Urothelium cell line (cell line): ENCODE results near the gene PRKCE.
A peak's percentile ranks its signal among the peaks of the same experiment; 100 is the strongest.

ENCODE experiments used
- DNase-seq: peaks from one replicate; pipeline ENCODE4 v3.0.0; 2011; ENCODE audit warnings: low spot score, mixed read lengths
- FAIRE-seq: peaks from 2 replicates; lab custom pipeline; 2011; peaks lifted over from hg19 to GRCh38; lab: Jason Lieb, UNC

Gene PRKCE

DNA sequence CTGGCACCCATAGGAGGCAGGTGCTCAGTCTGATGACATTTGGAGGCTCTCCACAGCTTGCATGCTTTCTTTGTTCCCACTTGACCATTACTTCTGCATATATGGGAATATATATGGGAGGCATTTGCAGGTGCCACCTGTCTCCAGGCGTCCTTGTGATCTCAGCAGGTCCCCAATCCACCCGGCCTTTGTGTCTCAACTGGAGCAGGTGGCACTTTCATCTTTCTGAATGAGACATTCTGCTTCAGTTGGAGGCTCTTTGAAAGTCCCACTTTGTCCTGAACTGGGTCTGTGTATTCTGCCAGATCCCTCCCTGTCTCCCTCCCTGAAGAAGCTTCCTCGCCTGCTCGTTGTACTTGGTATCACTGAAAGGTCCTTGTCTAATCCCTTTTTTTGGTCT, 327.6 kb downstream of the PRKCE start:
- FAIRE-seq, result no peak
- DNase-seq, result no peak

DNA sequence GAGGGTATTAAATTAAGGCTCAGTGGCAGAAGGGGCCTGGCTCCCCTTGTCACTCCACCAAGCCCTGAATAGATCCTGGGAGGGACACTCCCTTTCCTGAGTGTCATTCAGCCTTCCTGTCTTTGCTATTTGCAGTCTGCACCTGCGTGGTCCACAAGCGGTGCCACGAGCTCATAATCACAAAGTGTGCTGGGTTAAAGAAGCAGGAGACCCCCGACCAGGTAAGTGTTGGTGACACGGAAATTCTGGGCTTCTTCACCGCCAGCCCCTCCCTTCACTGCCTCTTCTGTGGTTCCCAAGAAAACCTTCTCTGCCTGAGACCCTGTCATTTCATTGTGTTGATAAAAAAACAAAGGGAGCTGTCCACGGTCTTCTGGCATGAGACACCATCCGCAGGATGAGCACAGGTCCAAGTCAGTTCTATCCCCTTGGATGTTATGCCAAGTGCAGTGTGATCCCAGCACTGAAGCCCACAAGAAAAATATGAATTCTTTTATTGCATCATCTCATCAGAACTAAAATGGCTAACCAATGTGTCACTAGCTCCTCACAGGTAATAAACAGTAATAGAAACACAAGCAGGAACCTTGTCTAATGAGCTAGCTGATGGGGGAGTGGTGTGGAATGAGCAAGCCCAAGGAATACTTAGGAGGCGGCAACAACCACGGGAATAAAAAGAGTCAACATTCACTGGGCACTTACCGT, 328.8 kb downstream of the PRKCE start:
- no peak for DNase-seq
- no peak for FAIRE-seq

- no peak for FAIRE-seq
- no peak for DNase-seq
Measured at GRCh38 chr2:45981384-45981930, 330.0 kb downstream of the PRKCE start.

DNA sequence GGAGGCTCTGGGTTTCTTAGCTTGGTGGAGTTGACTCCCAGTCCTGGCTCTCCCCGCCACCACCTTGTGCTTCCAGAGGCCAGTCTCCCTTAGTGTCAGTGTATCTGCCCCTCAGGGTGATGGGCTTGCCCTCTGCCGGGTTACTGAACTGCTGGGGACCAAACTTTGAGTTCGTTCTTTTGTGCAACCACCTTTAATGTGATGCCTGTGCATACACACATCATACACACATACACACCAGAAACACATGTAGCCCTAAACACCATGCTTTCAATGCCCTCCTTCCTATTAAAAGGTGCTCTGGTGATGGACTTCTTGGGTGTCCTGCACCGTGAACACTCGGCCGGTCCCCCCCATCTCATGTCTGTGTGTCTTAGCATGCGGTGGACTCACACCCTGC, 330.6 kb downstream of the PRKCE start:
- DNase-seq (no peak), FAIRE-seq (no peak)

- no peak for DNase-seq
- no peak for FAIRE-seq
Measured at GRCh38 chr2:45983213-45983612, 331.7 kb downstream of the PRKCE start.

GRCh38 chr2:45984366-45984765, 332.9 kb downstream of the PRKCE start:
- FAIRE-seq (no peak), DNase-seq (no peak)

DNA sequence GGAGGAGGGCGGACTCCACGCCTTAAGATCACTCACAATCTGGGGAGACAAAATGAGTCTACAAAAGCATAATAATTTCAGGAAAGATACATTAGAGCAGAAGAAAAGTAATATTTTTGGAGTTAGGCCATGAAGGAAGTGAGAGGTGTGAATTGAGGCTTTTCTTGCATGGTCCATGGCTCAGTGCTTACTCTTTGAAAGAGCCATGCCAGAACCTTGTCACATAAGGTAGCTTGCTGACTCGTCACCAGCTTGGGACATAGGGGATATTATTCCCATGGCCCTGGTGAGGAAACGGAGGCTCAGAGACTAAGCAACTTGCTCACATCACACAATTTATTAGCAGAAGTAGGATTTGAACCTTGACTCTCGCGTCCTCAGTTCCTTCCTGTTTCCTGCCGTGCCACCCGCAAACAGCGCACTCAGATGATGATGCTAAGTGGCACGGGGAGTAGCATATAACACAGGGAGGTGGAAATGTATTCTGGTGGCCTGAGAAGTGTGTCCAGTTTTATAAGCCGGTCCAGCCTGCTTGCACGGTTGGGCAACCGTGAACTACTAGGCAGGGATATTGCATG, 333.5 kb downstream of the PRKCE start:
- no peak for DNase-seq
- no peak for FAIRE-seq

GRCh38 chr2:45986509-45986908, 335.0 kb downstream of the PRKCE start:
- FAIRE-seq, result no peak
- no peak for DNase-seq

GRCh38 chr2:45987856-45988255, 336.4 kb downstream of the PRKCE start:
- FAIRE-seq, result no peak
- no peak for DNase-seq

- FAIRE-seq, result no peak
Measured at GRCh38 chr2:45988879-45989278, 337.4 kb downstream of the PRKCE start.

DNA sequence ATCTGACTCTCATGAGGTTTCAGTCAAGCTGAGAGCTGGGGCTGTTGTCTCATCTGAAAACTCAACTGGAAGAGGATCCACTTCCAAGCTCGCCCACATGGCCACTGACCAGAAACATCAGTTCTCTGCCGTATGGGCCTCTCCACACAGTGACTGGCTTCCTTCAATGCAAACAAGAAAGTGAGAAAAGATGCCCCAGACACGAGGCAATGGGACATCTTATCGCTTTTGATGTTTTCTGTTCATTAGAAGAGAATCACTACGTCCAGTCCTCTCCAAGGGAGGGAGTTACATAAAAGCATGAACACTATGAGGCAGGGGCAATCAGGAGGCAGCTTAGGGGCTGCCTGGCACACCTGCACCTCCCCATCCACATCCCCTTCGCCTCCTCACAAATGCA, 338.7 kb downstream of the PRKCE start:
- no peak for DNase-seq
- FAIRE-seq, result no peak

More at GRCh38 chr2:45988879-45989278, 337.4 kb downstream of the PRKCE start:
- no peak for DNase-seq

- DNase-seq, result peak; percentile 74
- FAIRE-seq, result no peak
Measured at GRCh38 chr2:45992021-45992740, 340.7 kb downstream of the PRKCE start.

DNA sequence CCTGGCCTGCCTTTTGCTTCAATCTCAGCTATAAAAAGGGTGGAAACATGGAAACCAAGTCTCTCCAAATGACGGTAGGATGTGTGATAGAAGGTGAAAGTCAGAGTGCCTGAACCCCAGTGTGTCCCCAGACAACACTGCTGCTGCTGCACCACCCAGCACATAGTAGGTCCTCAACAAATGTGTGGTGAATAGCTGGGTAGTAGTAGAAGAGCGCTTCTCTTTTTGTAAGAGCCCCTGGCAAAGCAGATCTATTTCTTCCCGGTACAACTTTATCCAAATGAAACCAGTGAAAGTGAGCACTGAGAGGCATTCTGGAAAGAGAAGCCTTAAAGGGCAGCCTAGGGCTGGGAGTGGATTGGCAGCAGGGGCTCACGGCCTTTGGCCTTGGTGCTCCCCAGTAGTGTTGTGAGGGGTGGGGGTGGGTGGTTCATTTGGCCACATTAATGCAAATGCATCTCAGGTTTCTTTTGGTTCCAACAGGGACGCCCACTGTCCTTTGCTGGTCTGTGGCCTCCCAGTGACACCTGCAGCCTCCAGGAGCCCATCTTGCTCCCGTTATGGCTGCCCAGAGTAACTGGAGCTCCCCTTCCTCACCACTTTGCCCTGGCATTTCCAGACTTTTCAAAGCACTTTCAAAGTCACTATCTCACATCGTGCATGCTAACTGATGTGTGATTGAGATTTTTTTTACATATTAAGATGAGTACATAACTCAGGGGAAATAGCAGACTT, 341.4 kb downstream of the PRKCE start:
- no peak for FAIRE-seq

DNA sequence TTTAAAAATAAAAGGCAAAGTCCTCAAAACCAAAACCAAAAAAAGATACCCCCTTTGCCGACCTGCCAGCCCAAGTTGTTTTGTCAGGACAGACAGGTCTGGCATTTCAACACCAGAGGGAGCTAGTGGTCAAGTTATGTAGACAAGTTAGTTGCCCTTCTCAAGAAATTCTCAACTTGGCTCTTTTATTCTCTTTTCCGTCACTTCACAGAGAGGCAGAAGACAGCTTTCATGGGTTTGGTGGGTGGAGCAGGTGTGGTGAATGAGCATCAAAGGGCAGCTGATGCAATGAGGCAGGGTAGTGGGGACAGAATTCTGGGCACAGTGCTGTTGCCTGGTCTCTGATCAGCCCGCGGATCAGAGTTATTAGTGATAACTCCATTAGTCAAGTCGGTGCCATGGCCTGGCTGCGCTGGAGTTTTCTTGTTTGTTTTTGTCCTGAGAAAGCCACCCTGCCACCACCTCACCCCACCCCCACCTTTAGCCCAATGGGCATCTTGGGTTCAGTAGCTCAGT, 342.1 kb downstream of the PRKCE start:
- FAIRE-seq (peak; percentile 35), DNase-seq (peak; percentile 73)

More for the DNA sequence above, 341.4 kb downstream of the PRKCE start:
- DNase-seq, result no peak

- DNase-seq (no peak), FAIRE-seq (no peak)
Measured at GRCh38 chr2:45994060-45994459, 342.6 kb downstream of the PRKCE start.

- DNase-seq (no peak), FAIRE-seq (no peak)
Measured at GRCh38 chr2:46000660-46001059, 349.2 kb downstream of the PRKCE start.

DNA sequence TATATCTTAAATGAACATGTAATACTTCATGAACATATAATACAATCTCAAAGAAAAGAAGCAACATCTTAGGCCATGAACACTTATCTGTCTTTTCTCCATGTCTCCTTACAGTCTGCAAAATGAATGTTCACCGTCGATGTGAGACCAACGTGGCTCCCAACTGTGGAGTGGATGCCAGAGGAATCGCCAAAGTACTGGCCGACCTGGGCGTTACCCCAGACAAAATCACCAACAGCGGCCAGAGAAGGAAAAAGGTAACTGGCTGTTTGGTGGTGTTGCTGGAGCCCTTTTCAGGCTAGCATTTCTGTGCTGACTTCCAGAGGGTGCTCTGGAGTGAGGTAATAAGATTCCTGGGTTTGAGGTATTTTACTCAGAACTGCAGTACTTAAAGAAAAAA, 349.8 kb downstream of the PRKCE start:
- DNase-seq, result no peak
- FAIRE-seq, result no peak

GRCh38 chr2:46001741-46002506, 350.4 kb downstream of the PRKCE start:
- DNase-seq (no peak), FAIRE-seq (no peak)

DNA sequence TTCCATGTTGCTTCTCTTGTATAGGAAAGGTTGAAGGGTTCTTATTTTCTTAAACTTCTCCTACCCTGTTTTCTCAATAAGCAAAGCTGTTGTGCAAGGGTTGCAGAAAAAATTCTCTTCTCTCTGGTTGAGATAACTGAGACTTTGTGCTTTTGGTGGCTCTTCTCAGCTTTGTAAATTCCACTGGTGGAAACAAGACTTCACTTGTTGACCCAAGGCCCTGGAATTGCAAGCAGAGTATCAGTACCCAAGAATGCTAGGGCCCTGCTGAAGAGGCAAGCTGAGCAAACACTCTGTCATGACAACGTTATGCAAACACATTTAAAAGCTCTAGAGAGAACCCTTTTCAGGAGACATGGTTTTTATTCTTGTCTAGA, 351.0 kb downstream of the PRKCE start:
- FAIRE-seq (no peak), DNase-seq (no peak)

GRCh38 chr2:46002947-46003346, 351.5 kb downstream of the PRKCE start:
- peak; percentile 30 for FAIRE-seq
- DNase-seq, result no peak
